ENCODE results near the gene IKBIP.
"Not testable (repeated sequence)": the region's sequence is repeated elsewhere in the genome, so short reads cannot be mapped to it uniquely, and the experiment has no call there.

The IKBIP gene, protein sequence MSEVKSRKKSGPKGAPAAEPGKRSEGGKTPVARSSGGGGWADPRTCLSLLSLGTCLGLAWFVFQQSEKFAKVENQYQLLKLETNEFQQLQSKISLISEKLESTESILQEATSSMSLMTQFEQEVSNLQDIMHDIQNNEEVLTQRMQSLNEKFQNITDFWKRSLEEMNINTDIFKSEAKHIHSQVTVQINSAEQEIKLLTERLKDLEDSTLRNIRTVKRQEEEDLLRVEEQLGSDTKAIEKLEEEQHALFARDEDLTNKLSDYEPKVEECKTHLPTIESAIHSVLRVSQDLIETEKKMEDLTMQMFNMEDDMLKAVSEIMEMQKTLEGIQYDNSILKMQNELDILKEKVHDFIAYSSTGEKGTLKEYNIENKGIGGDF

DNA sequence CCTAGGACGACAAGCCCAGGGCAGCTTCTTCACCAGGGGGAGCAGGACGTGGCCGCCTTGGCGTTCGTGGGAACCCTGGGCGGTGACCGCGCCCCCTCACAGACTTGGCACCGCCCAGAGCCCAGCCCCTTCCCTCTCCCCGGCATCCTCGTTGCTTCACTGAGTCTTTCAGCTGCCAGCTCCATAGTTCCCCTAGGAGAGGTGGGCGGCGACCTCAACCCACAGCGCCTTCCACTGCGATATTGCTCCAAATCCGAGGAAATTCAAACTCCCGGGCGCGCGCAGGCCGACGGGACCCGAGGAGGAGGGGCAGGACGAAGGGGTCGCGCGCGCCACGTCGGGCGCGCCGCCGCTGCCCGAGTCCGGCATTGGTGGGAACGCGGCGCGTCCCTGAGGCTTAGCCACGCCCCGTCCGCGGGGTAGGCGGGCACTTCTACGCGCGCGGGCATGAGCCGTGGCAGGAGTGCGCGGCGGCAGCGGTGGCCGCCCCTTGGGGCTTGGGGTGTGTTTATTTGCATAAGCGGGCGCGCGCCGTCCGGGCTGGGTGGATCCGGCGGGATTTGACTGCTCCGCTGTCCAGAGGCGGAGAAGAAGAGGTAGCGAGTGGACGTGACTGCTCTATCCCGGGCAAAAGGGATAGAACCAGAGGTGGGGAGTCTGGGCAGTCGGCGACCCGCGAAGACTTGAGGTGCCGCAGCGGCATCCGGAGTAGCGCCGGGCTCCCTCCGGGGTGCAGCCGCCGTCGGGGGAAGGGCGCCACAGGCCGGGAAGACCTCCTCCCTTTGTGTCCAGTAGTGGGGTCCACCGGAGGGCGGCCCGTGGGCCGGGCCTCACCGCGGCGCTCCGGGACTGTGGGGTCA is at the start of gene IKBIP, which contains the start of gene APAF1:
Gene IKBIP (minus strand): TSS at position 77 of the 860 bp plus-strand sequence. CDS start 87 bp downstream, outside the sequence.
Gene APAF1 (plus strand): TSS at position 579 of the 860 bp plus-strand sequence. CDS start 3,070 bp downstream, outside the sequence.
- DNase-seq (ENCODE audit: low spot score) = peak; percentile 92

DNA sequence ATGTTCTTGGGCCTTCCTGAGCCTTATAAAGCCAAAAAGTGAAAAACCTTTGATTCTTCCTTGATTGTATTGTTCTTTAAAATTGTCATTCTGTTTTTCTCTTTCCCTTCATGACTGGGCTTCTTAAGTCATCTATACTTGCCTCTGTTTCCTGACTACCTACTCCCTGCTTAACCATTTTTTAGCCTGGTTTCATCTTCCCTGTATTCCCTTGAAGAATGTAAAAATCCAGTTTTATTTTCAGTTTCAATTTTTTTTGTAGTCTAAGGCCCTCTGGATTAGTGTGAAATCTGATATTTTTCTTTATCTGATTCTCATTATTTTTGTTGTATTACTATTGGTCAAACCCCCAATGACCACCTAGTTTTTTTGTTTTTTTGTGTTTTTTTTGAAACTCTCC is 46.8 kb upstream of the IKBIP start:
- DNase-seq (ENCODE audit: low spot score) = no peak

DNA sequence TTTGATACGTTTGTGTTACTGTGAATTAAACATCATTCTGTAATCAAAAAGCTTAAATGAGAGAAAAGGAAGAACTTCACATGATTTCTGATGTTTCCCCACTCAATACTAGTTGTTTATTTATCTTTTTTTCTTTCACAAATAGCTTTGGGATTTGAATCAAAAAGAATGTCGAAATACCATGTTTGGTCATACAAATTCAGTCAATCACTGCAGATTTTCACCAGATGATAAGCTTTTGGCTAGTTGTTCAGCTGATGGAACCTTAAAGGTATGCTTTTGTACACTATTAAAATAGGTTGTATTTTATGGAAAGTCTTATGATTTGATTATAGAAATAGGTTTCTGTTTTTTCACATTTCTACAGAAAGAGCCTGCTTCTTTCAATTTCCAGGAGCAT is 42.0 kb upstream of the IKBIP start:
- no peak for DNase-seq (ENCODE audit: low spot score)

DNA sequence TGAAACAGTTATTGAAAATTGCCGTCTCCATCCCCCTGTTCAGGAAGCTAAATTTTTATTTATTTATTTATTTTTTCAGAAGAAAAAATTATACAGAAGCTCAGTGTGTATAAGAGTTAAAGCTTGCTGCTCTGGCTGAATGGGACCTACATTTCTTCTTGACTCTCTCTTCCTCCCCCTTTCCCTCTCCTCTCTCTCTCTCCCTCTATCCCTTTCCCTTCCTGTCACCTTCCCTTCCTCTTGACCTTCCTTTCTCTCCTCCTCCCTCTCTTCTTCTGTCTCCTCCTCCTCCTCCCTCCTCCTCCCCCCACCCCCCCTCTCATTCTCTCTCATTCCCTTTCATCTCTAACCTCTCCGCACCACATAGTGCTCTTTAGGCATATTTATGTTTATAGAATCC is 39.6 kb upstream of the IKBIP start:
- DNase-seq (ENCODE audit: low spot score) = no peak

DNA sequence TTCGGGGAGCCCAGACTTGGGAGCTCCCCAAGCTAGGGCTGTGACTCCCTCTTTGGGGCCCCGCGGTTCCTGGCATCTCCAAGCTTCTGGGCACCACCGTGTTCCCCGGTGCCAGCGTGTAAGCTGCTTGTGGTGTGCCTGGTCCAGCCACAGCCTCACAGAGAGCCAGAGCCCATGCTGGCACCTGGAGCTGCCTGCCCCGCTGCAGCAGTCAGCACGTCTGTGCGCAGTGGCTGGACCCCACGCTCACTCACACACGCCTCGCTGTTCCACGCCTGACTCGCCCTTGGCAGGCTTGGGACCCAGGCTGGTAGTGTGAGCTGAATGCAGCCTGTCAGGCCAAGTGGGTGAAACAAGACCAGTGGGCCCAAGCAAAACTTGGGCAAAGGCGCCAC is 35.0 kb upstream of the IKBIP start:
- no peak for DNase-seq (ENCODE audit: low spot score)

DNA sequence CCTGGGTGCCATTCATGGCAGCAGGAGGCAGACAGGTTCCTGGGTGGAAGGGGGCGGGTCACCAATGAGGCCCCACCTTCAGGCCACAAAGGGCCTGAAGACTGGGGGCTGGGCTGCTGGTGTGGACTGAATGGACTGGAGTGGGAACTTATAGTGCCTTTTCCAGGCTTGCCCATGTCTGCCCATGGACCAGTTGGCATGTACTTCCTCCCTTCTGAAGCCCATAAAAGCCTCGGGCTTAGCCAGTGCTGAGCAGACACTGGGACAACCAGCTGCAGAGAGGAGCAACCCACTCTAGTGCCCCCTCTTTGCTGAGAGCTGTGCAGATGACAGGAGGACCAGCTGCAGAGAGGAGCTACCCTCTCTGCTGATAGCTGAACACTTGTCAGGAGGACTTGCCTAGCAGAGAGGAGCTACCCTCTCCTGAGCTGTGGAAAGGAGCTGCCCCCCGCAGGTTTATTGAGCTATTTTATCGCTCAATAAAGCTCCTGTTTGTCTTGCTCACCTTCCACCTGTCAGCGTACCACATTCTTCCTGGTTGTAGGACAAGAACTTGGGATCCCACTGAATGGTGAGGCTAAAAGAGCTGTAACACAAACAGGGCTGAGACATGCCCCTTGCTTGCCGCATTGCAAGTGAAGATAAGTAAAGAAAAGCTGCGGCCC is 34.5 kb upstream of the IKBIP start:
- DNase-seq (ENCODE audit: low spot score) = no peak

DNA sequence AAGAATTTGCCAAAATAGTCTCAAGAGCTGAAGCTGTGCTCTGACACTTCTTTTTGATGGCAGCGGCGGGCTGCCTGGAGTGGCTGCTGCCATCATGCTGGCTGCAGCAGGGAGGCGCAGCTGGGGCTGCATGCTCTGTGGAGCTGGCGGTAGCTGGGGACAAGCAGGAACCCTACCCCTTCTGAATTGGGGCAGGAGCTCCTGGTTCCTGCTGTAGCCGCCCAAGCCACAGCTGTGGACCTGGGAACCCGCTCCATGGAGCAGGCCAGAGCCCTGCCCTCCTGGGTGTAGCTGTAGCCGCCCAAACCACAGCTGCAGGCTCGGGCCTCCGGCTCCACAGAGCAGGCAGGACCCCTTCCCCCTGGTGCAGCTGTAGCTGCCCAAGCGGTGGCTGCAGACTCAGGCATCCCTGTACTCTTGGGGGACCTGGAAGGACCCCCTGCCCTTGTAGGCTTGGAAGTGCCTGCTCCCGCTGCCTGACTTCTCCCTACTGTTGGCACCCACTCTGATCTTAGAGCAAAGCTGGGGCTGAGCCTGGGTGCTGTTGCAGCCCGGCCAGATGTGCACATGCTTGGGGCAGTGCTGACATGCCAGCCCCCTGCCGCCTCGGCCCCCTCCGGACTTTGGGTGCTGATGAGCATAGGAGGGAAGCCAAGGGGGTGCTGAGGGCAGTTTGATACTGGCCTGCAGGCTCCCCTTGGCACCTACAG is 33.8 kb upstream of the IKBIP start:
- DNase-seq (ENCODE audit: low spot score) = no peak

DNA sequence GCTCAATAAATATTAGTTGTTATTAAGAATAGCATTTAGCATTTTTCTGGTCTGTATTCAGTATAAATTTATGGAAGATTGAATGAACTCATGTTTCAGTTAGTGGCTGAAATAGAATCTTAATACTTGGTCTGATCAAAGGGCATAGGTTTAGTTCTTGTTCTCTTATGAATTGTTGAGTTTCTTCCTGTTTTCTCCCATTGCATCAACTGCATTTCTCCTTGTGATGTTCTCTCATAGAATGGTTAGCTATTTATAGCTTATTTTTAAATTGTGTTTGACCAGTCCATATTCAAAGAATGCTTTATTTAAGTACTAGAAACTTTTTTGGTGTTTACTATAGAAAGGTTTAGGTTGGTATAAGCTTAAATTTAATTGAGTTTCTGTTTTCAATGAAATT is 30.3 kb upstream of the IKBIP start:
- DNase-seq (ENCODE audit: low spot score) = no peak

DNA sequence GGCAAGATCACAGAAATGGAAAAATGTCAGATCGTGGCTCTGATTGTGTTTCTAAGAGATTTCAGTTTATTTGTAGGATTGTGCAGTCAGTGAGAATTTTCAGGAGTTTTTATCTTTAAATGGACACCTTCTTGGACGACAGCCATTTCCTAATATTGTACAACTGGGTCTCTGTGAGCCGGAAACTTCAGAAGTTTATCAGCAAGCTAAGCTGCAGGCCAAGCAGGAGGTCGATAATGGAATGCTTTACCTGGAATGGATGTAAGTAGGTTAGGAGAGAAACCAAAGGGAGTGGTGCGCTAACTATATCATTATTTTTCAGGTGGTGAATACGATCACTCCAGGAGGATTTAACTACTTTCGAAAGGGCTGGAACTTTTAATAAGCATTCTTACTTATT is 26.9 kb upstream of the IKBIP start:
- DNase-seq (ENCODE audit: low spot score) = no peak

DNA sequence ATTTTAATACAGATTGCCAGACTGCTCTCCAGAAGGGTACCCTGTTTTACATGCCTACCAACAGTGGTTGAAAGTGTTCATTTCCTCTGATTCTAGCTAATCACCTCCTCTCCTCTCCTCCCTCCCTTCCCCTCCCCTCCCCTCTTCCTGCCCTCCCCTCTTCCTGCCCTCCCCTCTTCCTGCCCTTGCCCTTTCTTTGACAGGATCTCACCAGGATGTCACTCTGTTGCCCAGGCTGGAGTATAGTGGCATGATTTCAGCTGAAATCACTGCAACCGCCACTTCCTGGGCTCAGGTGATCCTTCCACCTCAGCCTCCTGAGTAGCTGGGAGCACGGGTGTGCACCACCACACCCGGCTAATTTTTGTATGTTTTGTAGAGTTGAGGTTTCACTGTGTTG is 25.2 kb upstream of the IKBIP start:
- DNase-seq (ENCODE audit: low spot score) = no peak

DNA sequence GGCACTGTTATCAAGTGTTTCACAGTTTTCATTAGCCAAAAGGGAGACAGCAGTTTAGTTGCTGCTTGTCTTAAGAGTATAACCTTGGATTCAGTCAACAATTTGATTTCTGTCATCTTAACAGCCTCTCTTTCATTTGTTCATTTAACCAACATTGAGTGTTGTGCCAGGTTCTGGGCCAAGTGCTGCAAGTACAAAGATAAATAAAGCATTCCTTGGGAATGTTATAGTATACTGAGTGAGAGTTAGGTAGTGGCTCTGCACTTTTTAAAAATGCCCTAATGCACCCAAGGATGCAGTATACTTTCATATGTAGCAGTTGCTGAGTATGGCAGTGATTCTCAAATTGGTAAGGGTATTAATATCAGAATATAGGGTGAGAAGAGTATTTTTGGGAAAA is 15.9 kb upstream of the IKBIP start:
- no peak for DNase-seq (ENCODE audit: low spot score)

DNA sequence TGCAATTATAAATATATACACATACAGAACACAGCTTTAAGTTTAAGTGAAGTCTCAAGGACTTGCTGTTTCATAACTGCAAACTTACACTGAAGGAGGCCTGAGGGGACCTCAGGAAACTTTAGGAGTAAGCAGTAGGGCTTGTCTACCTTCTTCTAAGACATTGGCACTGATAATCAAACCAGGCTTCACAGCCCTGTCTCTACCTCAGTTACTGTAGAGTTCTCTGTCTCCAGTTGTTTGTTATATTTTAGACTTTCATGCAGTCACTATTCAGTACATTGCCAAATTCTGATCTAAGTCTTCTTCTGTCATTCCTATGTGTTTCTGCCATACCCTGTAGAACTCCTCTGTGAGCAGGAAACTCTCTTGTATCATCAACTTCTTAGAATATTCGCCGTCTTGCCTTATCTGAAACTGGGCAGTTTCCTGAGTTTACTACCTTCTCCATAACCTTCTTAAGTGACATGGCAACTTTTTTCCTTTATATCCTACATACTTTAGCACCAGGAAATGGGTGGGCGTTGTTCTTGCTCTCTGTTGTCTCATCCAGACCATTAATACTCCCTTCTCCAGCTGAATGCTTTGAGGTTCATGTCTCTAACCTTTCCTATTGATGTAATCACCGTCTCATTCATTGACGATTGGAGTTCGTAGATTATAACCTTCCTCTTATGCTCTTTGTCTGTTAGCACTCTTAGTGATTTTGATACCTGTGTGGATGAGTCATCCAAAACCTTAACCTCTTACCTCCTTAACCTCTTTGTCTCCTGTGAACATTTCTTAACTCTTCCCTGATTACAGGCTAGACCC is 11.9 kb upstream of the IKBIP start:
- no peak for DNase-seq (ENCODE audit: low spot score)

DNA sequence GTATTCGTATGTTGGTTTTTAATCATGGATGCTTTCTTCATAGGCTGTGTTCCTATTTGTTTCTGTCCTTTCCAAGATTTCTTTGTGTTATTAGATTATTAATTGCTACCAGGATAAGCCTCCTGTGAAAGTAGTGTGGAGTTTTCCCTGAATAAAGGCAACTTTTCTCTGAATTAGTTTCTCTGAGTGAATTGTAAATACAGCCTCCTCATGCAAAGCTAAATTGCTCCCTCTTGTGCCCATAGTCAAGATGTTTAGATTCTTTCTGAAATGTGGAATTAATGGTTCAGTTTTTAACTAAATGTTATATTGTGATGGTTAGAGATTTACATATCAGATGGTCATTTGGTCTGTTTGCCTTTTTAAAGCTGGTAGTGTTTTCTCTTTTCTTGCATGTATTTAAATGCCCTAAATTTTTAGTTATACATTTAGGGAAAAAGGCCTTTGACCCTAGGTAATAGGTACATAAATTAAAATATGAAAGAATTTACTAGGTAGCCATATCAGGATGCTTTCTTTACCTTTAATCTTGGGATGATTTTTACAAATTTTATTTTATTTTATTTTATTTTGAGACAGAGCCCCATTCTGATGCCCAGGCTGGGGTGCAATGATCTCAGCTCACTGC is 9.4 kb upstream of the IKBIP start:
- DNase-seq (ENCODE audit: low spot score) = peak; percentile 44

DNA sequence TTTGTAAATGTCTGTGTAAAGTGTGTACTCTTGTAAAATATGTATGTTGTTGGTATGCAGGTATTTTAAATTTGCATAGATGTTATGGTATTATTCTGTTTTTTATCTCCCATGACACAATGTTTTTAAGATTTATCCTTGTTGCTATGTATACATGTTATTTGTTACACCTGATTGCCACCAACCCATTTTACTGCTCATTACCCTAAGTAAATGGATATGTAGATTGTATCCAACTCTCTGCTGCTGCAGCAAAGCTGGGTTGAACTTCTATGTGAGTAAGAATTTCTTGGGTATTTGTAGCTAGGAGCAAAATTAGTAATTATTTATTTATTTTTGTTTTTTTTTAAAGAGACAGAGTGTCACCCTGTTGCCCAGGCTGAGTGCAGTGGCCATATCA is 6.7 kb upstream of the IKBIP start:
- no peak for DNase-seq (ENCODE audit: low spot score)

DNA sequence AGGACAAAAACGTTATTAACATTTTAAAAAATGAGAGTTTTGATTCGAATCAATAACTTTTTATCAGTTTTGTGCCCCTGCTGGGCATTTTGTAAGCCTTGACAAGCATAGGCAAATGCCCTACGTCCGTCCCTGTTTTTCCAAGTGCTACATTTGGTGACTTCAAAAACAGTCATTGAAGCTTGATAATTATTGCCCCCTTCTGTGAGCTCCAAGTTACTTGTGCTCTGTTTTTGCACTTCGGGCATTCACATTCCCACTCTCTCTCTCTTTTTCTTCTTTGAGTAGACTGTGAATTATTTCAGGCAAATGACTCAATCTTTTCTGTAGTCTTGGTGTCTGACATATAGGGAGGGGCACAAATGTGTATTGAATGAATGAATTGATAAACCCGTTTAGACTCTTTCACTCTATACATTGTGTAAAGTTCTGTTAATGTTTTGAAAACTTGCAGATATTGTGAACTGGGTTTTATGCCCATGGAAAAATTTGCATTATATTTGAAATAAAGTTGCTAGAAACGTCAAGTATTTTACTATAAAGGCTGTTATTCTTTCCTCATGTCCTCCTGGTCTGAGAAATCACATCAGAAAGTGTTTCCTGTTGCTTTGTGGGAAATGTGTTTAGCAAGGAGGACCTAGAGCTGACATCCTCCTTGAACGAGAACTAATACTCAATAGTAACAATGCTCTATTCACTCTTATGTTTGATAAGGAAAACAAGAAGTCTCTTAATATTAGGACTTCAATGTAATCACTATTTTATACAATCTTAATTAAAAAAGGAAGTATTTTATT is 1.9 kb upstream of the IKBIP start:
- no peak for DNase-seq (ENCODE audit: low spot score)

DNA sequence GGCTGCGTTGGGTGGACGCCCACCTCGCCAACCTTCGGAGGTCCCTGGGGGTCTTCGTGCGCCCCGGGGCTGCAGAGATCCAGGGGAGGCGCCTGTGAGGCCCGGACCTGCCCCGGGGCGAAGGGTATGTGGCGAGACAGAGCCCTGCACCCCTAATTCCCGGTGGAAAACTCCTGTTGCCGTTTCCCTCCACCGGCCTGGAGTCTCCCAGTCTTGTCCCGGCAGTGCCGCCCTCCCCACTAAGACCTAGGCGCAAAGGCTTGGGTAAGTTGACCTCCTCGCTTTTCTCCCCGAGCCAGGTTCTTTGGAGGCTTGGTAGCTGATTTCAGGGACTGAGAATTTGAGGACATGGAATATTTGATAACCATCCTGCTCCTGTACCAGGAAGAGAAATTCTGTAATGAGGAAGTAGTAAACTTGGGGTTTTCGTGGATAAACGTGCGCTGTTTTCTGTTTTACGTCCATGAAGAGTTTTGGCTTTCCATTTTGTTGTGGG is 1.0 kb upstream of the IKBIP start:
- DNase-seq (ENCODE audit: low spot score) = peak; percentile 20

DNA sequence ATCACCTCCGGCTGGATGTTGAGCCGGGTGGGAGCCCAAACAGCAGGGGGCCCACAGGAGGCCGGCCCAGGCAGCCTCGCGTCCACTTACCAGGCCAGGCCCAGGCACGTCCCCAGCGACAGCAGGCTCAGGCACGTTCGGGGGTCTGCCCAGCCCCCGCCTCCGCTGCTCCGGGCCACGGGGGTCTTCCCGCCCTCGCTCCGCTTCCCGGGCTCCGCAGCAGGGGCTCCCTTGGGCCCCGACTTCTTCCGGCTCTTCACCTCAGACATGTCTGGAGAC is 216 bp downstream of the IKBIP start:
- peak; percentile 40 for DNase-seq (ENCODE audit: low spot score)

DNA sequence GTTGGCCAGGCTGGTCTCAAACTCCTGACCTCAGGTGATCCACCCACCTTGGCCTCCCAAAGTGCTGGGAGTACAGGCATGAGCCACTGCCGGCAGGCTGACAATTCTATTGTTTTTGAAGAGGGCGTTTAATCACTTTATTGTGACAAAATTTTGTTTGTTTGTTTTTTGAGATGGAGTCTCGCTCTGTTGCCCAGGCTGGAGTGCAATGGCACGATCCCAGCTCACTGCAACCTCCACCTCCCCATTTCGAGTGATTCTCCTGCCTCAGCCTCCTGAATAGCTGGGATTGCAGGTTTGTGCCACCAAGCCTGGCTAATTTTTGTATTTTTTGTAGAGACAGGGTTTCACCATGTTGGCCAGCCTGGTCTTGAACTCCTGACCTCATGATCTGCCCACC is 1.8 kb downstream of the IKBIP start:
- not testable (repeated sequence) for DNase-seq (ENCODE audit: low spot score)

DNA sequence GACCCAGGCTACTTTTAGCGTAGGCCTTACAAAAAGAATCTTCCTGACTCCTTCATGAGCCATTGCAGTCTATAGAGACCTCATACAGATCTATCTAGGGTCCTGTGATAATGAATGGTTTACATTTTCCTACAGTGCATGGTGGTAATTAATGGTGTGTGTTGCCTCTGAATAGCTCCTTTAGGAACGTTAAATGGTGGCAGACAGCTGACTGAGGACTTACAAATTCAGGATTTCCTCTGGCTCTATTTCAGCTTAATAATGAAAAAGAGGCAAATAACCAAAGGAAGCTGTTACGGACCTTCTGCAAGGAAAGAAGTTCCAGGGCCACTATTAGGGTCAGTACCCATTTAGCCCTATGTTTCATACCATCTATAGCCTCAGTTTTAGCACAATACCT is 5.1 kb downstream of the IKBIP start:
- no peak for DNase-seq (ENCODE audit: low spot score)

DNA sequence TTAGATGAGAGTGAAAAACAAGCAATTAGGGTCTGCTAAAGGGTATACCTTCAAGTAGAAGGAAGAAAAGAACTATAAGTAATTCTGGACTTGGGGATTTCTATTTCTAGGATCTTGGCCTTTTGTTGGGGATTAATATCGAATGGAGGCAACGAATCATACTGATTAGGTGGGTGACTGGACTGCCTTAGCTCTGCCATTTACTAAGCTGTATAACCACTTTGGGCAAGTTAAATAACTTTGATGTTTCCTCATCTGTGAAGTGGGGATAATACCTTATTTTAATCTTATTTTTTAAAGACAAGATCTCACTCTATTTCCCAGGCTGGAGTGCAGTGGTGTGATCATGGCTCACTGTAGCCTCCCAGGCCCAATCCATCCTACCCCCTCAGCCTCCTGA is 6.6 kb downstream of the IKBIP start:
- DNase-seq (ENCODE audit: low spot score) = no peak
